ENCODE results near the gene EPHB1.
"Not testable (repeated sequence)": the region's sequence is repeated elsewhere in the genome, so short reads cannot be mapped to it uniquely, and the experiment has no call there.

EPHB1 gene

GRCh38 chr3:135213213-135213612 is 418.2 kb downstream of the EPHB1 start:
- TF ChIP-seq JUND (IDR thresholded peaks at IDR 0.05; ENCODE audit: low read depth), result no peak
- in situ Hi-C loops (cut with HindIII; ENCODE audit: low pct_unique_long_range_greater_than_20kb, low sequenced_read_pairs), result no loop called here

GRCh38 chr3:135213822-135214221 is 418.8 kb downstream of the EPHB1 start:
- no peak for DNase-seq (ENCODE audit: low read depth in 1 of 2, low spot score in 1 of 2)
- in situ Hi-C loops (cut with HindIII; ENCODE audit: low pct_unique_long_range_greater_than_20kb, low sequenced_read_pairs), result no loop called here
- TF ChIP-seq JUND (IDR thresholded peaks at IDR 0.05; ENCODE audit: low read depth), result no peak

More at GRCh38 chr3:135213213-135213612, 418.2 kb downstream of the EPHB1 start:
- no peak for DNase-seq (ENCODE audit: low read depth in 1 of 2, low spot score in 1 of 2)

GRCh38 chr3:135214400-135214799 is 419.3 kb downstream of the EPHB1 start:
- in situ Hi-C loops (cut with HindIII; ENCODE audit: low pct_unique_long_range_greater_than_20kb, low sequenced_read_pairs), result no loop called here
- no peak for TF ChIP-seq JUND (IDR thresholded peaks at IDR 0.05; ENCODE audit: low read depth)
- DNase-seq (ENCODE audit: low read depth in 1 of 2, low spot score in 1 of 2), result no peak

GRCh38 chr3:135215516-135215915 is 420.5 kb downstream of the EPHB1 start:
- in situ Hi-C loops (cut with HindIII; ENCODE audit: low pct_unique_long_range_greater_than_20kb, low sequenced_read_pairs), result no loop called here
- no peak for TF ChIP-seq JUND (IDR thresholded peaks at IDR 0.05; ENCODE audit: low read depth)
- no peak for DNase-seq (ENCODE audit: low read depth in 1 of 2, low spot score in 1 of 2)

GRCh38 chr3:135216659-135217058 is 421.6 kb downstream of the EPHB1 start:
- in situ Hi-C loops (cut with HindIII; ENCODE audit: low pct_unique_long_range_greater_than_20kb, low sequenced_read_pairs), result no loop called here

GRCh38 chr3:135217730-135218129 is 422.7 kb downstream of the EPHB1 start:
- TF ChIP-seq JUND (IDR thresholded peaks at IDR 0.05; ENCODE audit: low read depth), result no peak

More at GRCh38 chr3:135216659-135217058, 421.6 kb downstream of the EPHB1 start:
- no peak for DNase-seq (ENCODE audit: low read depth in 1 of 2, low spot score in 1 of 2)
- TF ChIP-seq JUND (IDR thresholded peaks at IDR 0.05; ENCODE audit: low read depth), result no peak

GRCh38 chr3:135218304-135218703 is 423.2 kb downstream of the EPHB1 start:
- in situ Hi-C loops (cut with HindIII; ENCODE audit: low pct_unique_long_range_greater_than_20kb, low sequenced_read_pairs), result no loop called here
- no peak for TF ChIP-seq JUND (IDR thresholded peaks at IDR 0.05; ENCODE audit: low read depth)
- DNase-seq (ENCODE audit: low read depth in 1 of 2, low spot score in 1 of 2), result no peak

More at GRCh38 chr3:135217730-135218129, 422.7 kb downstream of the EPHB1 start:
- DNase-seq (ENCODE audit: low read depth in 1 of 2, low spot score in 1 of 2), result no peak
- in situ Hi-C loops (cut with HindIII; ENCODE audit: low pct_unique_long_range_greater_than_20kb, low sequenced_read_pairs), result no loop called here

- in situ Hi-C loops (cut with HindIII; ENCODE audit: low pct_unique_long_range_greater_than_20kb, low sequenced_read_pairs), result no loop called here
- no peak for DNase-seq (ENCODE audit: low read depth in 1 of 2, low spot score in 1 of 2)
- TF ChIP-seq JUND (IDR thresholded peaks at IDR 0.05; ENCODE audit: low read depth), result no peak
Measured at GRCh38 chr3:135218782-135219181, 423.7 kb downstream of the EPHB1 start.

GRCh38 chr3:135224815-135225362 is 429.8 kb downstream of the EPHB1 start:
- in situ Hi-C loops (cut with HindIII; ENCODE audit: low pct_unique_long_range_greater_than_20kb, low sequenced_read_pairs), result no loop called here
- TF ChIP-seq JUND (IDR thresholded peaks at IDR 0.05; ENCODE audit: low read depth), result no peak
- no peak for DNase-seq (ENCODE audit: low read depth in 1 of 2, low spot score in 1 of 2)

- TF ChIP-seq JUND (IDR thresholded peaks at IDR 0.05; ENCODE audit: low read depth), result no peak
- in situ Hi-C loops (cut with HindIII; ENCODE audit: low pct_unique_long_range_greater_than_20kb, low sequenced_read_pairs), result no loop called here
- no peak for DNase-seq (ENCODE audit: low read depth in 1 of 2, low spot score in 1 of 2)
Measured at GRCh38 chr3:135226057-135226456, 431.0 kb downstream of the EPHB1 start.

- TF ChIP-seq JUND (IDR thresholded peaks at IDR 0.05; ENCODE audit: low read depth), result no peak
- in situ Hi-C loops (cut with HindIII; ENCODE audit: low pct_unique_long_range_greater_than_20kb, low sequenced_read_pairs), result no loop called here
Measured at GRCh38 chr3:135228201-135228600, 433.1 kb downstream of the EPHB1 start.

GRCh38 chr3:135229018-135229495 is 434.0 kb downstream of the EPHB1 start:
- no peak for DNase-seq (ENCODE audit: low read depth in 1 of 2, low spot score in 1 of 2)
- in situ Hi-C loops (cut with HindIII; ENCODE audit: low pct_unique_long_range_greater_than_20kb, low sequenced_read_pairs), result no loop called here
- TF ChIP-seq JUND (IDR thresholded peaks at IDR 0.05; ENCODE audit: low read depth), result no peak

More at GRCh38 chr3:135228201-135228600, 433.1 kb downstream of the EPHB1 start:
- no peak for DNase-seq (ENCODE audit: low read depth in 1 of 2, low spot score in 1 of 2)

- in situ Hi-C loops (cut with HindIII; ENCODE audit: low pct_unique_long_range_greater_than_20kb, low sequenced_read_pairs), result no loop called here
- no peak for TF ChIP-seq JUND (IDR thresholded peaks at IDR 0.05; ENCODE audit: low read depth)
- DNase-seq (ENCODE audit: low read depth in 1 of 2, low spot score in 1 of 2), result no peak
Measured at GRCh38 chr3:135231737-135232136, 436.7 kb downstream of the EPHB1 start.

GRCh38 chr3:135232226-135232625 is 437.2 kb downstream of the EPHB1 start:
- no peak for DNase-seq (ENCODE audit: low read depth in 1 of 2, low spot score in 1 of 2)
- TF ChIP-seq JUND (IDR thresholded peaks at IDR 0.05; ENCODE audit: low read depth), result no peak
- in situ Hi-C loops (cut with HindIII; ENCODE audit: low pct_unique_long_range_greater_than_20kb, low sequenced_read_pairs), result no loop called here

- in situ Hi-C loops (cut with HindIII; ENCODE audit: low pct_unique_long_range_greater_than_20kb, low sequenced_read_pairs); DNase-seq (ENCODE audit: low read depth in 1 of 2, low spot score in 1 of 2): not testable (repeated sequence)
Measured at GRCh38 chr3:135233476-135233875, 438.4 kb downstream of the EPHB1 start.
